ENCODE results near the gene OR4D10. TPM values are rescaled to one million over a fixed set of nuclear protein-coding genes. Genes with fewer than 3 reads are reported as not detected.
"Not testable (repeated sequence)": the region's sequence is repeated elsewhere in the genome, so short reads cannot be mapped to it uniquely, and the experiment has no call there.

The OR4D10 gene
- total and polyA plus RNA-seq, 10 donors: not detected

GRCh38 chr11:59427068-59427382 lies 46.1 kb upstream of the OR4D10 start:
- no peak for TF ChIP-seq POLR2A (IDR thresholded peaks at IDR 0.05)
- no peak for TF ChIP-seq CTCF (IDR thresholded peaks at IDR 0.05 in 8 of 11, conservative IDR thresholded peaks at IDR 0.05 in 3 of 11)
- no peak for TF ChIP-seq POLR2AphosphoS5 (IDR thresholded peaks at IDR 0.05)
- DNase-seq: no peak
- no peaks in the 10 kb centered on the region for H3K36me3 ChIP-seq
- no peaks in the 10 kb centered on the region for H3K9me3 ChIP-seq
- H3K4me3 ChIP-seq: no peak overlapping the region
- intact Hi-C loops (cut with DNase I; ENCODE audit: low total_unique reads): loop anchor here (10.0 kb wide), 1 partner anchor 142 kb away; no protein-coding TSS in a partner anchor
- peaks cover 0 to 5% (median 0%) of the 10 kb centered on the region in 7 donors for H3K27me3 ChIP-seq (replicated peaks in 1 of 7)
- no peaks in the 10 kb centered on the region for H3K4me1 ChIP-seq
- no peak overlapping the region for H3K27ac ChIP-seq

GRCh38 chr11:59429924-59430516 lies 43.1 kb upstream of the OR4D10 start:
- H3K27me3 ChIP-seq (replicated peaks in 1 of 7): peaks cover 0 to 5% (median 0%) of the 10 kb centered on the region in 7 donors
- H3K4me1 ChIP-seq: no peaks in the 10 kb centered on the region
- no peak for DNase-seq
- no peaks in the 10 kb centered on the region for H3K9me3 ChIP-seq
- WGBS, 5 donors: 68 to 70% (median 69%) methylated on average over 4 of the region's 4 CpGs
- H3K27ac ChIP-seq: no peak overlapping the region
- H3K36me3 ChIP-seq: no peaks in the 10 kb centered on the region
- intact Hi-C loops (cut with DNase I; ENCODE audit: low total_unique reads): loop anchor here (5.0 to 10.0 kb wide), 2 partner anchors 145 to 258 kb away; partner anchors contain the start of gene DTX4
- no peak overlapping the region for H3K4me3 ChIP-seq
- peak; percentile 63 to 86 (median 79) for TF ChIP-seq CTCF (IDR thresholded peaks at IDR 0.05 in 8 of 11, conservative IDR thresholded peaks at IDR 0.05 in 3 of 11)
- TF ChIP-seq POLR2A (IDR thresholded peaks at IDR 0.05): no peak

DNA sequence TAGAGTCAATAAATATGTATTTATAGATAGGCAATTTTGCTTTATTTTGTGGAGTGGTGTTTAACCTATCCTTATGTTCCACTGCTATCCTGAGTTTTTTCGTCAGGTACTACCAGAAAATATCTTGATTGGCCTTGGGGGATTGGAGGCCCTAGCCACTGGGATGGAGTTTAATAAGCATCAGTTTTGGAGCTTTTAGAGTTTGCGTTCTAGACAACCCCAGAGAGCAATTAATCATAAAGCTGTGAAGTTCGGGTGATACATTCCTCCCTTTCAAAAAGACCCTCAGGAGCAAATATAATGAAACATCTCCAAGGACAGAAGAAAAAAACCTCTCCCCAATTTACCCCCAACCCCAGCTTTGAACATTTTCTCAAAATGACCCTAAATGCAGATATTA lies 36.9 kb upstream of the OR4D10 start, which contains the start of gene OR5A1:
Gene OR5A1 (plus strand): TSS at position 301 of the 400 bp plus-strand sequence. CDS start 6,700 bp downstream, outside the sequence.
- H3K9me3 ChIP-seq: no peaks in the 10 kb centered on the region
- DNase-seq: no peak
- no peaks in the 10 kb centered on the region for H3K4me1 ChIP-seq
- no peak within 1 kb of the TSS for H3K4me3 ChIP-seq
- intact Hi-C loops (cut with DNase I; ENCODE audit: low total_unique reads): no loop called here
- no peaks in the 10 kb centered on the region for H3K36me3 ChIP-seq
- H3K27ac ChIP-seq: no peak within 1 kb of the TSS
- 74 to 84% (median 79%) methylated on average over 3 of the region's 3 CpGs for WGBS, 5 donors
- peaks cover 0 to 5% (median 0%) of the 10 kb centered on the region in 7 donors for H3K27me3 ChIP-seq (replicated peaks in 1 of 7)
- TF ChIP-seq POLR2AphosphoS5 (IDR thresholded peaks at IDR 0.05) (no peak), CTCF (IDR thresholded peaks at IDR 0.05 in 8 of 11, conservative IDR thresholded peaks at IDR 0.05 in 3 of 11) (no peak), POLR2A (IDR thresholded peaks at IDR 0.05) (no peak)

GRCh38 chr11:59437770-59438169 lies 35.3 kb upstream of the OR4D10 start:
- TF ChIP-seq POLR2AphosphoS5 (IDR thresholded peaks at IDR 0.05): no peak
- H3K36me3 ChIP-seq: no peaks in the 10 kb centered on the region
- H3K27ac ChIP-seq: no peak overlapping the region
- H3K27me3 ChIP-seq (replicated peaks in 1 of 7): no peaks in the 10 kb centered on the region
- H3K4me3 ChIP-seq: no peak overlapping the region
- intact Hi-C loops (cut with DNase I; ENCODE audit: low total_unique reads): no loop called here
- no peaks in the 10 kb centered on the region for H3K4me1 ChIP-seq
- DNase-seq: no peak
- 85 to 91% (median 88%) methylated on average over 7 of the region's 7 CpGs for WGBS, 5 donors
- H3K9me3 ChIP-seq: no peaks in the 10 kb centered on the region

DNA sequence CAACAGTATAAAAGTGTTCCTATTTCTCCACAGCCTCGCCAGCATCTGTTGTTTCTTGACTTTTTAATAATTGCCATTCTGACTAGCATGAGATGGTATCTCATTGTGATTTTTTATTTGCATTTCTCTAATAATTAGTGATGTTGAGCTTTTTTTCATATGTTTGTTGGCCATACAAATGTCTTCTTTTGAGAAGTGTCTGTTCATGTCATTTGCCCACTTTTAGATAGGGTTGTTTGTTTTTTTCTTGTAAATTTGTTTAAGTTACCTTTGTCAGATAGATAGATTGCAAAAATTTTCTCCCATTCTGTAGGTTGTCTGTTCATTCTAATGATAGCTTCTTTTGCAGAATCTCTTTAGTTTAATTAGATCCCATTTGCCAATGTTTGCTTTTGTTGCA lies 27.5 kb upstream of the OR4D10 start:
- H3K9me3 ChIP-seq: peaks cover 0 to 24% (median 15%) of the 10 kb centered on the region in 8 donors
- H3K36me3 ChIP-seq: not testable (repeated sequence)
- 77 to 95% (median 88%) methylated on average over 1 of the region's 1 CpG for WGBS, 5 donors

More for the DNA sequence above, 27.5 kb upstream of the OR4D10 start:
- H3K27ac ChIP-seq; H3K4me1 ChIP-seq; DNase-seq; H3K4me3 ChIP-seq; intact Hi-C loops (cut with DNase I; ENCODE audit: low total_unique reads); H3K27me3 ChIP-seq (replicated peaks in 1 of 7): not testable (repeated sequence)
